ENCODE data around the gene SLC5A2.
"Not testable (repeated sequence)": the region's sequence is repeated elsewhere in the genome, so short reads cannot be mapped to it uniquely, and the experiment has no call there.

SLC5A2 gene

GRCh38 chr16:31535737-31536136 is 52.8 kb downstream of the SLC5A2 start:
- no peak for TF ChIP-seq JUND (IDR thresholded peaks at IDR 0.05; ENCODE audit: low read depth)
- DNase-seq (ENCODE audit: low read depth in 1 of 2, low spot score in 1 of 2): no peak
- in situ Hi-C loops (cut with HindIII; ENCODE audit: low pct_unique_long_range_greater_than_20kb, low sequenced_read_pairs): no loop called here

DNA sequence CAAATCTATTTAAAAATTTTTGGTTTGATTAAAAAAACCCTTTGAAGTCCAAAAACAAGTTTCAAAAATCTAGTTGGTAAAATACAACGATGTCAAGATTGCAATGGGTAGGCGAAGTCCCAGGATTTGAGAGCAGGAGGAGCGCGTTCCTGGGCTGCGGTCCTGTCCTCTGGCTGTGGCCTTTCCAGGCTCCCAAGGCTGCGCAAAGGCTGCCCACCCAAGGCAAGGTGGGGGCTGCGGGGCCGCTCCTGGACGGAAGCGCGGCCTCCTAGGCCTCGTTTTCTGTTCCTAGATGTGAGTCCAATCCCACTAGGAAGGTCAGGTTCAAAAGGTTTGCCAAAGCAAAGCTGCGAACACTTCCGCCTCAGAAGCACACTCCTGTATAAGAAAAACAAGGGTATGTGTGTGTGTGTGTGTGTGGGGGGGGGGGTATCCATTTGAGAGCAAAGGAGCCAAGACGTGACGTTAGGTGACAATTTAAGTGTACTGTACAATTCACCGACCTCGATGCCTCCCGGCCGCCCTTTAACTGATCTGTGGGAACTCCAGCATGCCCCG is 54.0 kb downstream of the SLC5A2 start:
- no peak for DNase-seq (ENCODE audit: low read depth in 1 of 2, low spot score in 1 of 2)
- in situ Hi-C loops (cut with HindIII; ENCODE audit: low pct_unique_long_range_greater_than_20kb, low sequenced_read_pairs): no loop called here
- no peak for TF ChIP-seq JUND (IDR thresholded peaks at IDR 0.05; ENCODE audit: low read depth)

DNA sequence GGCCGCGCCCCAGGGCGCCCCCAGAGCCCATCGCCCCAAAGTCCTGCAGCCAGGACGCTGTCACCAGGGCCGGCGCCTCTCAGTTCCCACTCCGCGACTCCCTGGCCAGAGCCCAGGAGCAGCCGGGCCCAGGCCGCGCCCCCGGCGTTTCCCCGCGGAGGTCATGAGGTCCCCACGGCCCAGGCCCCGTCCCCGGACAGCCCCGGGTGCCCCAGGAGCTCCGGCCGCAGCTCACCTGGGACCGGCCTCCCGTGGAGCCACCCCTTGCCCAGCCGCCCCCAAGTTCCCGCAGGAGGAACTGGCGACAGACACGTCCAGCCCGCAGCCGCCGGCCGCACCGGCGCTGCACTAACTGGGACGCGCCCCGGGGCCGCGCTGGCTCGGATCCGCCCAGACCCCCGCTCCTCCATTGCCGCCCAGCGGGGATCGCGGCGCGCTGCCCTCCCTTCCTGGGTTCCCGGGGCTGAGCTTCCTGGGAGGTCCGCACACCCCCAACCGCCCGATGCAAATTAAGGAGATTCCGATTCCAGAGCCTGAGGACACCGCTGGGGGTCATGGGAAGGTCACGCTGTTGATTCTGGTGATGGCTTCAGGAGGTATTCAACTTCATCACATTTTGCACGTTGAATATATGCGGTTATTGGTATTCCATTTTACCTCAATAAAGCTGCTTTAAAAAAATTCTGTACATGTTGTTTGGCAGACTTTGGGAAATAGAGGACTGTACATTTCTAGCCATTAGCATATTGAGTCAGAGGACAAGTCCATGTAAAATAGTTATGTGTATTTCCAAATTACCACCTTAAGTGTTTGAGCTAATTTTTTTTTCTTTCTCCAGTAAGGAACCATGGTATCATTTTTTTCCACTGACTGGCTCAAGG is 54.7 kb downstream of the SLC5A2 start:
- in situ Hi-C loops (cut with HindIII; ENCODE audit: low pct_unique_long_range_greater_than_20kb, low sequenced_read_pairs): no loop called here
- TF ChIP-seq JUND (IDR thresholded peaks at IDR 0.05; ENCODE audit: low read depth): no peak
- no peak for DNase-seq (ENCODE audit: low read depth in 1 of 2, low spot score in 1 of 2)

DNA sequence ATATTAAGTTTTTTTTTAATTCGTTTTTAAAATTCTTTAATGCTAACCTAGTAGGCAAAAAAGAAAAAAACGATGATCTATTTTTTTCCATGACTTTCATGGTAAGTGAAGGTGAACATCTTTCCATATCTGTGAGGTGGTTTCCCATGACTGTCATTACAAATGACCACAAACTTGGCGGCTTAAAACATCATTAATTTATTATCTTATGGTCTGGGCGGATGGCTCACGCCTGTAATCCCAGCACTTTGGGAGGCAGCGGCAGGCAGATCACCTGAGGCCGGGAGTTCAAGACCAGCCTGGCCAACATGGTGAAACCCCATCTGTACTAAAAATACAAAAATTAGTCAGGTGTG is 55.3 kb downstream of the SLC5A2 start:
- in situ Hi-C loops (cut with HindIII; ENCODE audit: low pct_unique_long_range_greater_than_20kb, low sequenced_read_pairs); DNase-seq (ENCODE audit: low read depth in 1 of 2, low spot score in 1 of 2): not testable (repeated sequence)

DNA sequence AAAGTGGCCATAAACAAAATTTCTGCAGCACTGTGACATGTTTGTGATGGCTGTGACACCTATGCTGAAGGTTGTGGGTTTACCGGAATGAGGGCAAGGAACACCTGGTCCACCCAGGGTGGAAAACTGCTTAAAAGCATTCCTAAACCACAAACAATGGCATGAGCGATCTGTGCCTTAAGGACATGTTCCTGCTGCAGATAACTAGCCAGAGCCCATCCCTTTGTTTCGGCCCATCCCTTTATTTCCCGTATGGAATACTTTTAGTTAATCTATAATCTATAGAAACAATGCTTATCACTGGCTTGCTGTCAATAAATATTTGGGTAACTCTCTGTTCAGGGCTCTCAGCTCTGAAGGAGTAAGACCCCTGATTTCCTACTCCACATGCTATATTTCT is 56.8 kb downstream of the SLC5A2 start:
- DNase-seq (ENCODE audit: low read depth in 1 of 2, low spot score in 1 of 2); in situ Hi-C loops (cut with HindIII; ENCODE audit: low pct_unique_long_range_greater_than_20kb, low sequenced_read_pairs): not testable (repeated sequence)
